Subcutaneous adipose tissue (tissue), 4 donors: ENCODE measurements around the gene DPP6. TPM values are rescaled to one million over a fixed set of nuclear protein-coding genes. Genes with fewer than 3 reads are reported as not detected.

Experiments
- total RNA-seq, 4 donors: library from RNA; depleted of rRNA; stranded (reverse); fragments of >200 nt; gene quantifications; one replicate each; pipeline ENCODE4 v1.1.0, GENCODE V29; 2016
- TF ChIP-seq, protein P1 (sequence below): fragments of 450-650 bp; IDR thresholded peaks from one replicate; pipeline ENCODE4 v1.5.1; 2016; ENCODE audit warnings: low read depth, mild to moderate bottlenecking, control low read depth, antibody characterized with exemption, moderate library complexity

DPP6 gene
- total RNA-seq, 4 donors from 2014 or later, result 0.19 to 2.0 (median 0.85) TPM; not detected in 1

DNA sequence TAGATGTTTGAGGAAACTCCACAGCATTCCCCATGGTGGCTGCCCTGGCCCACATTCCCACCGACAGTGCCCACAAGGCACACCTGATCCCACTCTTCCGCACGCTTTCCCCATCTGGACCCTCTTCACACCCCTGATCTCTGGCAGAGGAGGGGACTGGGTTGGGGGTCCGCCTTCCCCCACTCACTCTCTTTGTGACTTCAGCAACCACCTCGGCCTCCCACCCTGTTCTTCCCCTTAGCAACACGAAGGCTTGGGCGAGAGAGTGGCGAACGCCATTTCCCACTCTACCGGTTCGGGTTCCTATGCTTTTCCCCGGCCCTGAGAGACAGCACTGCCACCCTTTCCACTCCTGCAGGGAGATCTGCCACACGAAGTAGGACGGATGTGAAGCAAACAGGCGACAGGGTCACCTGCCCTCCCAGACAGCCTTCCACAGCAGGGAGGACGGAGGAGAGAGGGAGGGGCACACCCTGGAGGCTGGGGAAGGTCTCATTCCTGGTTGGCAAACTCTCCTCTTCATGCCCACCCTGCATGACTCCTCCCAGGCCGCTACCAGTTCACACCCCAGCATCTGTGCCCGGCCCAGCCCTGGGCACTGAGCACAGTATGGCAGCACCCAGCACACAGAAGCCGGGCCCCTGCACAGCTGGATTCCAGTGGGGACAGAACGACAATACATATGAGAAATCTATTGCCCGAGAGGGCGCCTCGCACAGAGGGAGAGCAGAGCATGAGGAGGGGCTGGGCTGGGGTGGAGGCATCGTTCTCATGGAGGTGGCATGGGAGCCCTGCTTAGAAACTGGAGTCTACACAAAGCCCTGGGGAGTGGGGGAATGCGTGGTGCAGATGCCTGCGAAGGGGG lies 857.3 kb downstream of the DPP6 start:
- TF ChIP-seq, protein P1, sequence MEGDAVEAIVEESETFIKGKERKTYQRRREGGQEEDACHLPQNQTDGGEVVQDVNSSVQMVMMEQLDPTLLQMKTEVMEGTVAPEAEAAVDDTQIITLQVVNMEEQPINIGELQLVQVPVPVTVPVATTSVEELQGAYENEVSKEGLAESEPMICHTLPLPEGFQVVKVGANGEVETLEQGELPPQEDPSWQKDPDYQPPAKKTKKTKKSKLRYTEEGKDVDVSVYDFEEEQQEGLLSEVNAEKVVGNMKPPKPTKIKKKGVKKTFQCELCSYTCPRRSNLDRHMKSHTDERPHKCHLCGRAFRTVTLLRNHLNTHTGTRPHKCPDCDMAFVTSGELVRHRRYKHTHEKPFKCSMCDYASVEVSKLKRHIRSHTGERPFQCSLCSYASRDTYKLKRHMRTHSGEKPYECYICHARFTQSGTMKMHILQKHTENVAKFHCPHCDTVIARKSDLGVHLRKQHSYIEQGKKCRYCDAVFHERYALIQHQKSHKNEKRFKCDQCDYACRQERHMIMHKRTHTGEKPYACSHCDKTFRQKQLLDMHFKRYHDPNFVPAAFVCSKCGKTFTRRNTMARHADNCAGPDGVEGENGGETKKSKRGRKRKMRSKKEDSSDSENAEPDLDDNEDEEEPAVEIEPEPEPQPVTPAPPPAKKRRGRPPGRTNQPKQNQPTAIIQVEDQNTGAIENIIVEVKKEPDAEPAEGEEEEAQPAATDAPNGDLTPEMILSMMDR, result no peak

DNA sequence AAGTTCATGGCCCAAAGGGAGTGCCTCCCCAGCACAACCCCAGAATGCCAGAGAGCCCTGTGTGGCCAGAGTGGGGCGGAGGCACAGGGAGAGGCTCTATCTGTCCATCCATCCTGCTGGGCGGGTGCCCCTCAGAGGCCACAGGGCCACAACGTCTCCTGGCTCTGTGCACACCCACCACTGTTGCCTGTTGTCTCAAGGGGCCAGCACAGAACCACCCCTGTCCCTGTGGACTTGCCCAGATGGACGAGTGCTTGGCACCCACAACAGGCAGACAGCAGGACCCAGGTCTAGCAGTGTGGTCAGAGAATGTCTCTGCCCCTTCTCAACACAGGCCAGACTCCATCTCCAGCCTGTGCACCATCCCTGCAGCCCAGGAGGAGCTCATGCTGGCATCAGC lies 857.9 kb downstream of the DPP6 start:
- TF ChIP-seq, protein P1, result no peak

DNA sequence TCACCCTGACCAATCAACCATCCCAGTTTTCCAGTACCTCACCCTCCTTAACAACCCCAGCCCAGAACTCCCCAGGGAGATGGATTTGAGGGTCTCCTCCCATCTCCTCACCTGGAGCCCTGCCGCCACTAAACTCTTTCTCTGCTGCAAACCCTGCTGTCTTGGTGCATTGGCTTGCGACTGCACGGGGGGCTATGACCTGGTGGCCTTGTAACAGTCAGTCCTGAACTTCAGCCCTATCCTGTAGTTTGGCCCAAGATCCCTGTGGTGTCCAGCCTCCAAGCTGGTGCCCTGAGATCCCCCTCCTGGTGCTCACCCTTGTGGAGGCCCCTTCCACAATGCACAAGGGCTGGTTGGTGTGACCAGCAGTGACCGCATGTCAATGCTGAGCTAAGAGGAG lies 858.8 kb downstream of the DPP6 start:
- TF ChIP-seq, protein P1, result no peak

DNA sequence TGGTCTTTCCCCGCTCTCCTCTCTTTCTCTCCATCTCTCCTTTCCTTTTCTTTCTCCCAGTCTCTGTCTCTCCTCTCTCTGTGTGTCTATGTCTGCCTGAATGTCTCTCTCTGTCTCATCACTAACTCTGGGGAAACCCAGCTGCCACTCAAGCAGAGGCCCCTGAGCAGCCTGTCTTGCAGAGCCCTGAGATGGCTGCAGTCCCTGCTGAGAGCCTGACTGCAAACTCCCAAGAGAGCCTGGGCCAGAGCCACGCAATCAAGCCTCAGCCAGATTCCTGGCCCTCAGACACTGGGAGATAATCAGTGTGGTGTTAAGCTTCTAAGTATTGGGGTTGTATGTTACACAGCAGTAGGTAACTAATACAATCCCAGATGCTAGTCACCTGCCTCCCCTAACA lies 859.2 kb downstream of the DPP6 start:
- TF ChIP-seq, protein P1, result no peak

DNA sequence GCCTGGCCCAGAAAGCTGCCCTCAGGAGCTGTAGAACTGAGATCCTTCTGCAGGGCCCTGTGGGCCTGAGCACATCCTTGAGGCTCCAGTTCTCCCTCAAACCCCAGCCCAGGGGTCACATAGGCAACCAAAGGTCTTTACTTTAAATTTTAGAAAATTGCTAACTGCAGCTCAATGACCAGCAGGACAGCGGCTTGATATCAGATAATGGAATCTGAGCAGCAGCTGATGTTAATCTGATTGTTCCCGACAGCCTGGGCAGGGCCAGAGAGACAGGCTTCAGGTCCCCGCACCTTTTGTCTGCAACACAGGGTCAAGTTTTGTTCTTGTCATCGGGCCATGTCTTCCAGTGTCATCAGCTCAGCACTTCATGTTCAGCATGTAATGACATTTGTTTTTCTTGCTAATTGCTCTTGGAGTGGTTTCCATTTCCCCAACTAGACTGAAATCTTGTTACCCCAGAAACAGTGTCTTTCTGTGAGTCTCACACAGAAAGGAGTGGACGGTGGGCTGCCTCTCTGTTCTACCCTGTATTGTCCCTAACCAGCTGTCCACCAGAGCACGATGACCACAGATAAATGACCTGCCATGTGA lies 859.8 kb downstream of the DPP6 start:
- TF ChIP-seq, protein P1, result no peak

DNA sequence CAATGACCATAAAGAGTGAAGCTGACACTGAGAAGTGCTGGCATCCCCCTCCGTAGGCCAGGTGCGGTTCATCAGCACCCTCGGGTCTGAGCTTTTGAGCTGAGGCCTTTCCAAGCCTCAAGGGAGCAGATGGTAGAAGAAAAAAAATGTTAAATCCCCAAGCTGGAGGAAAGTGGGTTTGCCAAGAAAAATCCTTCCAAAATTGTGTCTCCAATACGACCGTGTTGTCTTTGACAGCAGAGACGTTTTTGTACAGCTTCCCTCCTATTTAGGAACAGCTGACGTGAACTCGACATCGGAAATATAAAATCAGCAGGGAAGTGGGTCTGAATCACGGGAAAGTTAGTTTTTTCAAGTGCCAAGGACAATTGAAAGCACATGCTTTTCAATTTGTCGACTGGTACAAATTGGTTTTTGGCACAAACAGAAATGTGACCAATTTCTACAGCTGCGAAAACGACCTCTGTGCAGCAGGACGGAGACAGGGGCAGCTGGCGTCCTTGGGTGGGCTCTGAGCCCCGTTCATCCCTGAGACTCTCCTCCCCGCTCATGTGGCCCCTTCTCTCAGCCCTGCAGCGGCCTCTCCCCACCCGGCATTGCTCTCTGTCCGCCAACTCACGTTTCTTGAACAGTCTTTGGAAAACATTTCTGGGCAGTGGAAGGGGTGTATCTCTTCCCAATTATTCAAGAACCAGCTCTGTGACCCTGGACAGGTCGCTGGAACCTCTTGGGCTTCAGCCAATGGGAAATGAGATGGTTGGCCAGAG lies 860.9 kb downstream of the DPP6 start:
- TF ChIP-seq, protein P1, result no peak
